SU-DHL-6 (cell line): Measurements from ENCODE around the gene HGD.
A peak's percentile ranks its signal among the peaks of the same experiment; 100 is the strongest.
"Not testable (repeated sequence)": the region's sequence is repeated elsewhere in the genome, so short reads cannot be mapped to it uniquely, and the experiment has no call there.

Source experiments
- H2AFZ ChIP-seq: fragments of 200-600 bp; sonication (generic); 2 replicates; pipeline ENCODE4 v1.6.1; 2014; ENCODE audit warnings: low read depth, mild to moderate bottlenecking, moderate library complexity, mixed read lengths, antibody characterized with exemption, low read length; ENCODE audit not compliant: severe bottlenecking
- H3F3A ChIP-seq: fragments of 200-600 bp; shearing (Covaris generic); 2 replicates; pipeline ENCODE4 v1.6.0; 2016; ENCODE audit warnings: antibody characterized with exemption, mild to moderate bottlenecking; ENCODE audit not compliant: insufficient read depth
- H3K27ac ChIP-seq: fragments of 200-600 bp; sonication (generic); 2 replicates; pipeline ENCODE4 v1.5.1; 2016; ENCODE audit warnings: low read depth, mild to moderate bottlenecking, low read length, moderate library complexity, mixed read lengths
- H3K27me3 ChIP-seq: fragments of 200-600 bp; sonication (generic), shearing (Covaris generic); 2 replicates; pipeline ENCODE4 v1.6.0; 2014; ENCODE audit warnings: mild to moderate bottlenecking, low read length
- H3K36me3 ChIP-seq: fragments of 200-600 bp; sonication (generic); 2 replicates; pipeline ENCODE4 v1.6.1; 2014; ENCODE audit warnings: mild to moderate bottlenecking, low read length, mixed read lengths
- H3K4me2 ChIP-seq: fragments of 300-600, 200-600 bp; shearing (Covaris generic), sonication (generic); 2 replicates; pipeline ENCODE4 v1.6.0; 2014; ENCODE audit warnings: low read length, low read depth, mild to moderate bottlenecking; ENCODE audit not compliant: poor library complexity, severe bottlenecking
- H3K4me3 ChIP-seq: fragments of 200-600 bp; sonication (generic); 2 replicates; pipeline ENCODE4 v1.5.1; 2014; ENCODE audit warnings: antibody characterized with exemption, low read length, mild to moderate bottlenecking, mixed read lengths; ENCODE audit not compliant: insufficient read depth, poor library complexity, severe bottlenecking
- H3K79me2 ChIP-seq: fragments of 200-600 bp; sonication (generic); 2 replicates; pipeline ENCODE4 v1.6.1; 2014; ENCODE audit warnings: mild to moderate bottlenecking, low read length, moderate library complexity; ENCODE audit not compliant: insufficient read depth
- H3K9ac ChIP-seq: fragments of 200-600 bp; sonication (generic); 2 replicates; pipeline ENCODE4 v1.7.0; 2014; ENCODE audit warnings: mild to moderate bottlenecking, low read length
- H3K9me2 ChIP-seq: fragments of 200-600 bp; sonication (generic); replicated peaks from 2 replicates; pipeline ENCODE4 v1.6.1; 2014; ENCODE audit warnings: low read length; ENCODE audit not compliant: insufficient read depth
- H3K9me3 ChIP-seq: fragments of 200-600 bp; sonication (generic); 2 replicates; pipeline ENCODE4 v1.6.1; 2014; ENCODE audit warnings: low read length, mixed read lengths; ENCODE audit not compliant: insufficient read depth
- H4K20me1 ChIP-seq: fragments of 200-600 bp; sonication (generic); 2 replicates; pipeline ENCODE4 v1.6.1; 2014; ENCODE audit warnings: low read depth, mild to moderate bottlenecking, antibody characterized with exemption, low read length, moderate library complexity, mixed read lengths
- EZH2phosphoT487 ChIP-seq: fragments of 200-600 bp; sonication (generic), shearing (Covaris generic); conservative IDR thresholded peaks from 2 replicates; pipeline ENCODE4 v1.6.1; 2018; ENCODE audit warnings: mild to moderate bottlenecking, antibody characterized with exemption, low read length, moderate library complexity, mixed read lengths
- TF ChIP-seq, protein P1 (sequence below): fragments of 200-600 bp; sonication (generic); IDR thresholded peaks from one replicate; pipeline ENCODE4 v1.5.1; 2017; ENCODE audit warnings: antibody characterized with exemption, mild to moderate bottlenecking, low read length, moderate library complexity; ENCODE audit not compliant: insufficient read depth, poor library complexity, severe bottlenecking

Gene HGD

GRCh38 chr3:120622457-120622856, 59.6 kb downstream of the HGD start:
- Histone ChIP-seq H3K79me2 (no peaks in the 10 kb centered on the region), H3K27me3 (no peaks in the 10 kb centered on the region), H3K9ac (no peak overlapping the region), H3K4me3 (no peak overlapping the region), H3F3A (no peaks in the 10 kb centered on the region), H3K4me2 (no peak overlapping the region), H4K20me1 (no peaks in the 10 kb centered on the region), H3K9me3 (peaks cover 13% of the 10 kb centered on the region; the same call in 1 of the 2 replicates), H2AFZ (no peak overlapping the region), H3K36me3 (no peaks in the 10 kb centered on the region), H3K9me2 (no peaks in the 10 kb centered on the region), H3K27ac (no peak overlapping the region)
- no peak for TF ChIP-seq EZH2phosphoT487
- TF ChIP-seq, protein P1, sequence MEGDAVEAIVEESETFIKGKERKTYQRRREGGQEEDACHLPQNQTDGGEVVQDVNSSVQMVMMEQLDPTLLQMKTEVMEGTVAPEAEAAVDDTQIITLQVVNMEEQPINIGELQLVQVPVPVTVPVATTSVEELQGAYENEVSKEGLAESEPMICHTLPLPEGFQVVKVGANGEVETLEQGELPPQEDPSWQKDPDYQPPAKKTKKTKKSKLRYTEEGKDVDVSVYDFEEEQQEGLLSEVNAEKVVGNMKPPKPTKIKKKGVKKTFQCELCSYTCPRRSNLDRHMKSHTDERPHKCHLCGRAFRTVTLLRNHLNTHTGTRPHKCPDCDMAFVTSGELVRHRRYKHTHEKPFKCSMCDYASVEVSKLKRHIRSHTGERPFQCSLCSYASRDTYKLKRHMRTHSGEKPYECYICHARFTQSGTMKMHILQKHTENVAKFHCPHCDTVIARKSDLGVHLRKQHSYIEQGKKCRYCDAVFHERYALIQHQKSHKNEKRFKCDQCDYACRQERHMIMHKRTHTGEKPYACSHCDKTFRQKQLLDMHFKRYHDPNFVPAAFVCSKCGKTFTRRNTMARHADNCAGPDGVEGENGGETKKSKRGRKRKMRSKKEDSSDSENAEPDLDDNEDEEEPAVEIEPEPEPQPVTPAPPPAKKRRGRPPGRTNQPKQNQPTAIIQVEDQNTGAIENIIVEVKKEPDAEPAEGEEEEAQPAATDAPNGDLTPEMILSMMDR: no peak

GRCh38 chr3:120616745-120617144, 65.3 kb downstream of the HGD start:
- not testable (repeated sequence) for H3K36me3 ChIP-seq, H4K20me1 ChIP-seq, H3F3A ChIP-seq, H3K9me3 ChIP-seq, H3K9ac ChIP-seq, H2AFZ ChIP-seq, H3K27ac ChIP-seq, H3K27me3 ChIP-seq, H3K4me2 ChIP-seq, H3K9me2 ChIP-seq, H3K79me2 ChIP-seq, H3K4me3 ChIP-seq

DNA sequence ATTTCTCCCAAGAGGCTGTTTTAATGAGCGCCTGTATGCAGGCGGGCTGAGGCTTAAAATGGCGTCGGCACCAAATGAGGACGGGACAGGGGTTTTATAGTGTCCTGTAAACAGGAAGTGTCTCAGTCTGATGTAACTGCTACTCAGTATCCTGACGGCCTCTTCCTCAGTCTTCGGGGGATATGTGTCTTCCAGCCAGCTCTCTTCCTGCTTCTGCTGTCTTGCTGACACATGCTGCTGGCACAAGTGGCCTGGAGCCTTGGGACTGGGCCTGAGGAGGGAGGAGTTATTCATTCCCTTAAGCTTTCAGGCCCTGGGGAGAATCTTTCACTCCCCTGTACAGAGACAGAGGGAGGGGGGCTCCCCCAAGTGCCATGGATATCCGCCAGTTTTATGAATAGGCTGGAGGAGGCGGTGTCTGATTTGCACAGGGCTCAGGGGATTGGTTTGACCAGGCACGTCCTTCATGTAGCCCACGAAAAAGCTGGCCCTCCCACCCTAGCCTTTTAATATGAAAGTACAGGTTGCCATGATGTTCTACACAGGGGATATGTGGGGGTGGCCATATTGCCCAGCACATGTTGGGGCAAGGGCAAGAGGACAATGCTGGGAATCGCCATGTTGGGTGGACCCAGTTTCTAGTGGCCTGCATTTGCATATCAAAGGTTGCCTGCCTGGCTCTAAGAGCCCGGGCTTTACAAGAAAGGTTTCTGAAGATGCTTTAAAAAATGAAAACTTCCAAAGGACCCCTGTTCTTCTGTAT, 66.0 kb downstream of the HGD start:
- Histone ChIP-seq H3K79me2 (no peaks in the 10 kb centered on the region), H3K9me3 (no peaks in the 10 kb centered on the region), H4K20me1 (no peaks in the 10 kb centered on the region), H3K36me3 (no peaks in the 10 kb centered on the region), H2AFZ (peak overlapping the region; percentile 74), H3K4me2 (no peak overlapping the region), H3K27me3 (no peaks in the 10 kb centered on the region), H3K4me3 (no peak overlapping the region), H3K27ac (no peak overlapping the region), H3F3A (no peaks in the 10 kb centered on the region), H3K9ac (no peak overlapping the region), H3K9me2 (no peaks in the 10 kb centered on the region)
- TF ChIP-seq, protein P1: no peak
- no peak for TF ChIP-seq EZH2phosphoT487

DNA sequence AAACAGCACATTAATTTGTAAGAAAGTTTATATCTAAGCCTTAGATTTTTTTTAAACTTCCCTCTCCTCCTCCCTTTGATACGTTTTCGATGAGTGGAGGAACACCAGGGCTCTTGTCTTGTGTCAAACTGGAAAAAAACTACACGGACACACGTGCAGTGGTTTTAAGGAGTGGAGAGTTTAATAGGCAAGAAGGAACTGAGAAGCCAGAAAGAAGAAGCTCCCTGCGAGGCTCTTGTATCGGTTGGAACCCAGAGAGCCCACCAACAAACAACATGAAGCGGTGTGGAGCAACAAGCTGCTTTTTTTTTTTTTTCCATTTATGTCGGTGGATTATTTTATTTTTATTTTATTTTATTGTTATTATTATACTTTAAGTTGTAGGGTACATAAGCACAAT, 67.3 kb downstream of the HGD start:
- H3K9me2 ChIP-seq: no peaks in the 10 kb centered on the region
- no peak overlapping the region for H3K4me3 ChIP-seq
- H3K79me2 ChIP-seq: no peaks in the 10 kb centered on the region
- H2AFZ ChIP-seq: no peak overlapping the region
- H3K36me3 ChIP-seq: no peaks in the 10 kb centered on the region
- no peak overlapping the region for H3K27ac ChIP-seq
- no peaks in the 10 kb centered on the region for H3K27me3 ChIP-seq
- H3F3A ChIP-seq: no peaks in the 10 kb centered on the region
- TF ChIP-seq, protein P1: no peak
- TF ChIP-seq EZH2phosphoT487: no peak
- no peak overlapping the region for H3K4me2 ChIP-seq
- H3K9me3 ChIP-seq: no peaks in the 10 kb centered on the region
- no peak overlapping the region for H3K9ac ChIP-seq
- H4K20me1 ChIP-seq: no peaks in the 10 kb centered on the region
